ENCODE measurements around the gene ABCG1. TPM values are rescaled to one million over a fixed set of nuclear protein-coding genes. Genes with fewer than 3 reads are reported as not detected.

Gene ABCG1
- polyA plus RNA-seq, 2 of the 4 experiments (the other 2 are of a cell fraction) = 2.3 to 5.1 TPM

- TF ChIP-seq EHMT2 (IDR thresholded peaks at IDR 0.05; ENCODE audit: low read depth) (no peak), MYC (IDR thresholded peaks at IDR 0.05; ENCODE audit: borderline replicate concordance, low read length) (no peak), EHF (CRISPR knock-in tag; IDR thresholded peaks at IDR 0.05) (no peak), BCL3 (IDR thresholded peaks at IDR 0.05) (no peak), POLR2AphosphoS2 (conservative IDR thresholded peaks at IDR 0.05; ENCODE audit: low read length) (no peak), HOXA7 (CRISPR knock-in tag; IDR thresholded peaks at IDR 0.05) (no peak), CBX8 (IDR thresholded peaks at IDR 0.05) (no peak), FOXS1 (CRISPR knock-in tag; IDR thresholded peaks at IDR 0.05) (no peak), PBX3 (IDR thresholded peaks at IDR 0.05) (no peak), MAX (IDR thresholded peaks at IDR 0.05) (no peak), POLR2A (IDR thresholded peaks at IDR 0.05; ENCODE audit: low read length) (no peak), RARB (CRISPR knock-in tag; IDR thresholded peaks at IDR 0.05) (no peak), HDAC2 (IDR thresholded peaks at IDR 0.05) (no peak), RFX5 (IDR thresholded peaks at IDR 0.05) (no peak), BHLHE40 (IDR thresholded peaks at IDR 0.05; ENCODE audit: low read depth, low read length) (no peak), ZFP36 (IDR thresholded peaks at IDR 0.05; ENCODE audit: borderline replicate concordance, partially characterized antibody) (no peak)
- FAIRE-seq = no peak
- no peaks in the 10 kb centered on the region for H3K9me3 ChIP-seq
- ChIA-PET POLR2A (no interaction called here), CTCF (interaction anchor here (1.4 kb wide), 1 partner anchor 167 kb away, joined by 3 read pairs; no protein-coding TSS in a partner anchor)
- ATAC-seq = no peak
- no peak overlapping the region for H3K4me3 ChIP-seq
- DNase-seq (ENCODE audit: low read depth in 1 of 2, low spot score in 1 of 2) = peak in 1 of 2 experiments; percentile 44
- 0 out of 3 replicates have a peak overlapping the region, but pooled peaks have one; percentile 9 for H3K4me2 ChIP-seq
- peaks cover 3% of the 10 kb centered on the region; the same call in 1 of the 3 replicates for H3K4me1 ChIP-seq
- no peak overlapping the region; a peak in 1 of 6 replicates for H3K27ac ChIP-seq
- WGBS (ENCODE audit: missing lambda C conversion rate) = 76% methylated on average over 14 of the region's 14 CpGs
Observed at GRCh38 chr21:42171091-42172053, 47.6 kb upstream of the ABCG1 start.

GRCh38 chr21:42172596-42173483, 46.1 kb upstream of the ABCG1 start:
- Histone ChIP-seq H3K4me1 (peaks cover 3% of the 10 kb centered on the region; the same call in 1 of the 3 replicates), H3K27ac (no peak overlapping the region), H3K9me3 (no peaks in the 10 kb centered on the region), H3K4me2 (no peak overlapping the region), H3K4me3 (no peak overlapping the region)
- FAIRE-seq (no peak), DNase-seq (ENCODE audit: low read depth in 1 of 2, low spot score in 1 of 2) (no peak), ATAC-seq (no peak)
- POLR2A ChIA-PET = no interaction called here
- TF ChIP-seq CBX2 (IDR thresholded peaks at IDR 0.05; ENCODE audit: borderline replicate concordance, low read depth) = no peak
- TF ChIP-seq MYC (IDR thresholded peaks at IDR 0.05; ENCODE audit: borderline replicate concordance, low read length) = no peak
- TF ChIP-seq CHD4 (IDR thresholded peaks at IDR 0.05; ENCODE audit: borderline replicate concordance) = no peak
- no peak for TF ChIP-seq ZC3H11A (IDR thresholded peaks at IDR 0.05)
- CTCF ChIA-PET = interaction anchor here (1.4 to 1.9 kb wide), 2 partner anchors 27 to 165 kb away, joined by 3 to 5 read pairs; no protein-coding TSS in a partner anchor
- 83% methylated on average over 28 of the region's 40 CpGs for WGBS (ENCODE audit: missing lambda C conversion rate)
